HG03025 (cell line): Measurements from ENCODE around the gene ATP11B.
"Not testable (repeated sequence)": the region's sequence is repeated elsewhere in the genome, so short reads cannot be mapped to it uniquely, and the experiment has no call there.

Experiments
- ATAC-seq: cut with Tn5 transposase; IDR thresholded peaks from one replicate; pipeline ENCODE4 v1.9.1; 2021; ENCODE audit warnings: mild to moderate bottlenecking, moderate library complexity; ENCODE audit not compliant: unreplicated experiment, low FRiP score

The ATP11B gene

DNA sequence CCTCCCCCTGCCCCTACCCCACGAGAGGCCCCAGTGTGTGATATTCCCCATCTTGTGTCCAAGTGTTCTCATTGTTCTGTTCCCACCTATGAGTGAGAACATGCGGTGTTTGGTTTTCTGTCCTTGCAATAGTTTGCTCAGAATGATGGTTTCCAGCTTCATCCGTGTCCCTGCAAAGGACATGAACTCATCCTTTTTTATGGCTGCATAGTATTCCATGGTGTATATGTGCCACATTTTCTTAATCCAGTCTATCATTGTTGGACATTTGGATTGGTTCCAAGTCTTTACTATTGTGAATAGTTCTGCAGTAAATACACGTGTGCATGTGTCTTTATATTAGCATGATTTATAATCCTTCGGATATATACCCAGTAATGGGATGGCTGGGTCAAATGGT lies 29.0 kb downstream of the ATP11B start:
- not testable (repeated sequence) for ATAC-seq

- no peak for ATAC-seq
Measured at GRCh38 chr3:182824957-182825356, 31.7 kb downstream of the ATP11B start.

DNA sequence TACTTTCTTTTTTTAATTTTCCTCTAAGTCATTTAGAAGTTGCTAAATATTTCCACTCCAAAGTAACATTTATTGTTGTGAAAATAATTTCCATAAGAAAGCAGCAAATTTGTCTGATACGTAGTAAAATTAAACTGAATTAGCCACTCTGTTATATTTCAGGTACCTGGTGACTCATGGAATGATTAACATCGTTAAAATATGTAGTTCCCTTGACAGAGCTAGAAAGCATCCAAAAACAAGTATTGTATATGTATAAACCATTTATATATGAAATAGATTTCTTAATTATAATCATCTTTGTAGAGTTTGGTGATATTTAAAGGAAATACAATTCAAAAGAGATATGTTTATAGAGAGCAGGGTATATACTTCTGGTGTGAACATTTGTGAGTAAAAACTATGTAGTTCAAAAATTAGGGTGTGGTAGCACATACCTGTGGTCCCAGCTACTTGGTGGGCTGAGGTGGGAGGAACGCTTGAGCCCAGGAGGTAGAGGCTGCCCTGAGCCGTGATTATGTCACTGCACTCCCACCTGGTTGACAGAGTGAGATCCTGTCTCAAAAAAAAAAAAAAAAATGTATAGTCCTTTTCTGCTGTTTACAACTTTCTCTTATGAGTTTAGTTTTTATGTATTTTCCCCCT lies 36.6 kb downstream of the ATP11B start:
- ATAC-seq: no peak

DNA sequence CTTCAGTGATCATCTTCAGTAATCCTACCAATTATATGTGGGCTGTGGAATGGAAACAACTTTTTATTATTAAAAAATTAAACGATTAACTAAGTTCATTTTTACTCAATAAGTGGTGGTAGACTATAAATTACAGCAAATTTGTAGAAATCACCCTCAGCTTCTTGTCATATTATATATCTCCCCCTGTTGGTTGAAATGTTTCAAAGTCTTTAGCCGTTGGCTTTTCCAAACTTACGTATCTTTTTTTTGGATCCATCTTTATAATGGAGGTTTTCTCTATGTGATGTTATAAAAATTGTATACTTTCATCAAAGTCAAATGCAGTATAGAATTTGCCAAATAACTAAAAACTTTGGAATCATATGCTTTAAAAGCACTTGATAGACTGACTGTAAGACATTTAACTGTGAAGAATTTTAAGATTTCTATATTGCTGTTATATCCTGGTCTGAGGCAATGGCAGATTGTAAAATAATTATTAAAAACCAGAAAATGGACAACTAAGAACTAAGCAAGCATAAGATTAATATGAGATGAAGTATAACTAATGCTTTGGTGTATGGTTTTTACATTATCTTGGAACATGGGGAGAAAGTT lies 44.7 kb downstream of the ATP11B start:
- ATAC-seq: no peak

DNA sequence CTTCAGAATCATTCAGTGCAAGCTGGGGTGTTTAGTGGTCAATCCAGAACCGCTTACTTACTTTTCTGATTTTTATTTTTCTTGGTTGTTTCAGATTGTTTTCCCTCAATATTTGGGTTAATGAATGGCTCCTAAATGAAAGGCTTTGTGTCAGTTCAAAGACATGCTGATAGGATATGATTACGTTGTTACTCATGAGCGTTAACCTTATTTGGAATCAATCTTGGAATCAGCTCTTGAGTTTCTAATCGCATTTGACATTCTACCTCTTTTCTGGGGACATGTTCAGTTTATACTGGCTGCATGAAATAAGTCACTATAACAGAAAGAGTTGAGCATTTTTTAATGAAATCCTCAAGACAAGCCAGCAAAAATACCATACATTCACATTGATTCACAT lies 50.2 kb downstream of the ATP11B start:
- ATAC-seq: no peak

DNA sequence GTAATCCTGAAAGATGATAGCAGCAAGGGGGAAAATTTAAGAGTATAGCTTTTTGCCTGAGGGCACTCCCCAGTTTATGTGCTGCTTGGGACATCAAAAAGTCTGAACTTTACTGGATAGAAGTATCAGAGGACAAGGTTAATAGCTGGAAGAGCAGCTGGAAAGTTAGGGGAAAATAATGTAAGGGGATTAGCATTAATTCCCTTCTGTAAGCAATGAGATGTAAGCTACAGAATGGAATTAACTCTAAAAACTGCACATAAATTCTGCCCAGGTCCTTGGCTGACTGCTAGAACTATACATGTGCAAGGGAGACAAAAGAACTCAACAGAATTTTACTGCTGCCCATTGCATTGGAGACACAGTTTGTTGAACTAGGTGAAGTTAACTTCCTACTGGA lies 55.6 kb downstream of the ATP11B start:
- no peak for ATAC-seq

DNA sequence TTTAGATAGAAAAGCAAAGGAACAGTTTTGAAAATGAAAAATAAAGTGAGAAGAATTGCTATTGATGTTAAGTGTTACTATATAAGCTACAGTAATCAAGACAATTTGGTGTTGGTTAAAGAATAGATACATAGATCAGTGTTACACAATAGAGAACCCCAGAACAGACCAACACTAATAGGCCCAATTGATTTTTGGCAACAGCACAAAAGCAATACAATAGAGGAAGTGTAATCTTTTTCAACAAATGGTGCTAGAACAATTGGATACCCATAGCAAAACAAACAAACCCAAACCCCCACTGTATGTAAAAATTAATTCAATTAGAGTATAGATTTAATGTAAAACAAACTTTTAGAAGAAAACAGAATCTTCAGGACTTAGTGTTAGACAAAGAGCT lies 61.8 kb downstream of the ATP11B start:
- no peak for ATAC-seq

- no peak for ATAC-seq
Measured at GRCh38 chr3:182861348-182861747, 68.0 kb downstream of the ATP11B start.

DNA sequence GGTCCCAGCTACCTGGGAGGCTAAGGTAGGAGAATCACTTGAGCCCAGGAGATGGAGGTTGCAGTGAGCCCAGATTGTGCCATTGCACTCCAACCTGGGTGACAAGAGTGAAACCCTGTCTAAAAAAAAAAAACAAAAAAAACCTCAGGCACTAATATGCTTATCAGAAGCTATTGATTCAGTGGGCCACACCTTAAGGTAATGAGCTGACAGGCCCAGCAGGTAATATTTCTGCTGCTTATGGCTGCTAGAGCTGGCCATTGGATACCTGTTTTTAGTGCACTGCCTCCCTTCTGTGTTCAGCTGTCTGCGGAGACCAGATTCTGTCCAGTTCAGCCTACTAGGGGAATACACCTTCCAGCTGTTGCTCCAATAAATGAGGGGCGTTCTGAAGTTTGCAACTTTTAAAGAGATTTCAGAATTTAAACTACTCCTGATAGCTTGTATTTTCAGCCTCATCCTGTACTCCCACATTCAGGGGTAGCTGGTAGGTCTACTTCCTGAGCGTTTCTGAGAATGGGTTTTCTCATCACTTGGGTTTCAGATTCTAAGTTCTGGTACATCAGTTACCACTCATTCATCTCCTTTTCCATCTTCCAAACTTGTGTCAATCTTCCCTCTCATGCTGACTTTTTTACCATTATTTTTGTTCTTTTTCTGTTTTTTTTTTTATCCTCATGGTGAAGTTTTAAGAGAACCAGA lies 69.0 kb downstream of the ATP11B start:
- ATAC-seq: no peak

DNA sequence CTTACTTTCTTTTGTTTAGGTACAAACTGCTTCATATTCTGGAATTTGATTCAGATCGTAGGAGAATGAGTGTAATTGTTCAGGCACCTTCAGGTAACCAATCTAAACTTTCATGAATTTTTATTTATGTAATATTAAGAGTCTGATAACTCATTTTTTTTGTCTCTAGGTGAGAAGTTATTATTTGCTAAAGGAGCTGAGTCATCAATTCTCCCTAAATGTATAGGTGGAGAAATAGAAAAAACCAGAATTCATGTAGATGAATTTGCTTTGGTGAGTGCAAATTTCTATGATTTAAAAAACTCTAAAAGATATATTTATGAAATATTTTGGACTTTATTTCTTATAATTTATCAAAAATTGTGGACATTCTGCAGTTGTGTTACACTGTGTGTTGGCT lies 75.8 kb downstream of the ATP11B start:
- ATAC-seq: no peak

- not testable (repeated sequence) for ATAC-seq
Measured at GRCh38 chr3:182870917-182871316, 77.6 kb downstream of the ATP11B start.

DNA sequence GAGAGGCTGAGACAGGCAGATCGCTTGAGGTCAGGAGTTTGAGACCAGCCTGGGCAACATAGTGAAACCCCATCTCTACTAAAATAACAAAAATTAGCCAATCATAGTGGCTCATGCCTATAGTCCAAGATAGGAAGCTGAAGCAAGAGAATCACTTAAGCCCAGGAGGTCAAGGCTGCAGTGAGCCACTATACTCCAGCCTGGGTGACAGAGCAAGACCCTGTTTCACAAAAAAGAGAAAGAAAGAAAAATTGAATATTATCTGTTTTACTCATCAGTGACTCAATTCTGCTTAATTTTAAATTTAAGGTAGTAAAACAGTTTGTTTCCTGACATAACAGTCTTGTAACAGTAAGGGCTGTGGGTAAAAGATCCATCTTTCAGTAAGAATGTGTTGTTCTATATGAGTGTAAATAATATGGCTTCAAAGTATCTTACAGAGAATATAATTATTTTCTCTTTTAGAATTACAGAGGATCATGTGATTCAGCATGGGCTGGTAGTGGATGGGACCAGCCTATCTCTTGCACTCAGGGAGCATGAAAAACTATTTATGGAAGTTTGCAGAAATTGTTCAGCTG lies 85.8 kb downstream of the ATP11B start:
- no peak for ATAC-seq

GRCh38 chr3:182886497-182886896 lies 93.2 kb downstream of the ATP11B start:
- no peak for ATAC-seq

- no peak for ATAC-seq
Measured at GRCh38 chr3:182889948-182890629, 96.8 kb downstream of the ATP11B start.

- ATAC-seq: no peak
Measured at GRCh38 chr3:182891364-182891763, 98.1 kb downstream of the ATP11B start.

DNA sequence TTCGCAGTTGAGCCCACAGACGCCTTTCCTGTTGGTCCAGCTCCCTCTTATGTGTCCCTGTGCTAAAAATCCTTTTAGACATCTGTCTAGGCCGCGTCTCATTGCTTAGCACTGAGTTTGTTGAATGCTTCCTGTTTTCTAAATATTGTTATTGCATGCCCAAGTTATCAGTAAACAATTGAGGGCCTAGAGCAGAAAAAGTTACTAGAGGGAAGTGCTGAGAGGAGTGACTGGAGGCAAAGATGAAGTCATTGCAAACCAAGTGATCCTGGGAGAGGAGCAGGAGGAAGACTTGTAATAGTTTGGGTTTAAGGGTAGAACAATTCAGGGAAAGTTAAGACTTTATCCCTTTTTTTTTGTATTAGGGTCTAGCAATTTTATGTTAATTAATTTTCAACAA lies 98.9 kb downstream of the ATP11B start:
- ATAC-seq: no peak

- ATAC-seq: no peak
Measured at GRCh38 chr3:182895513-182896112, 102.3 kb downstream of the ATP11B start.

GRCh38 chr3:182896553-182896952 lies 103.2 kb downstream of the ATP11B start:
- ATAC-seq: no peak

DNA sequence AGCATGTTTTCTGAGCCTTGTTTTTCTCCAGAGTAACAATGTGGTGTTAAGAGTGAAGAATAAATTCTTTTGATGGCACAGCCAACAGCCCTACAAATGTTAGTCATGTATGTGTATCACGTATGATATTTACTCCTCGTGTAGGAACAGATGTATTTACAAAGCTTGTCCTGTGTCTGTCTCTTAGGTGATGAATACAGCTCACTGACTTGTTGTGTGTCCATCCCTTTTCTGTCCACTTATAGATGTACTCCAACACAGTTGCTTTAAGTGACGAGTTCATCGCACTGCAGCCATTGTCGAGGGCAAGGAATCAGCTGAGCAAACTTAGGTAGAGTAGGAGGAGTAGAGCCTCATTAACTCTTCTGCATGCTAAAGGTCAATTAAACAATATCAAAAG lies 108.9 kb downstream of the ATP11B start:
- no peak for ATAC-seq

- no peak for ATAC-seq
Measured at GRCh38 chr3:182904164-182904563, 110.9 kb downstream of the ATP11B start.

DNA sequence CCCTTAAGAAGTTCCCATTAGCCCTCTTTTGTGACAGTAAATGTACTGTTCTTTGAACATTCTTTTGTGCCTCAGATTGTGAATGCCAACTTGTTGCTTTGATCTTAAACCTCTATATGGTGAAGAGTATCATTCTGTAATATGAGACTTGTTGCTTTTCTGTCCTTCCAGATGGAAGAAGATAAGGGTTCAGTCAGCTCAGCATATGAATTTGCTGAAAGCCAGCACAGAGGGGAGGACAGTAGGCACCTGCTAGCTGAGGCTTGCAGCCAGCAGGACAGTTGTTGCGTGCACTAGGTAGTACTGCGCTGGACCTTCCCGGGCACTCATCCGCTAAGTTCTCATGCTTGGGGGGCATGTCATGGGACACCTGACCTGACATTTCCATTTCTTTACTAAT lies 112.3 kb downstream of the ATP11B start:
- no peak for ATAC-seq
